Fibroblast of mammary gland (primary cell): ENCODE data around the gene SLC5A3.

ENCODE experiments used
- DNase-seq: peaks from one replicate; pipeline ENCODE4 v3.0.0-alpha.2; 2010; ENCODE audit warnings: low read depth
- H3K4me3 ChIP-seq: 2 replicates; pipeline ENCODE4 v1.5.1; 2011; ENCODE audit warnings: low read depth, mild to moderate bottlenecking, low read length, moderate library complexity; ENCODE audit not compliant: control insufficient read depth
- TF ChIP-seq, protein P1 (sequence below): conservative IDR thresholded peaks from 2 replicates; pipeline ENCODE4 v1.5.1; 2011; ENCODE audit warnings: low read depth, low read length, inconsistent platforms; ENCODE audit not compliant: control insufficient read depth, insufficient read depth

The SLC5A3 gene

DNA sequence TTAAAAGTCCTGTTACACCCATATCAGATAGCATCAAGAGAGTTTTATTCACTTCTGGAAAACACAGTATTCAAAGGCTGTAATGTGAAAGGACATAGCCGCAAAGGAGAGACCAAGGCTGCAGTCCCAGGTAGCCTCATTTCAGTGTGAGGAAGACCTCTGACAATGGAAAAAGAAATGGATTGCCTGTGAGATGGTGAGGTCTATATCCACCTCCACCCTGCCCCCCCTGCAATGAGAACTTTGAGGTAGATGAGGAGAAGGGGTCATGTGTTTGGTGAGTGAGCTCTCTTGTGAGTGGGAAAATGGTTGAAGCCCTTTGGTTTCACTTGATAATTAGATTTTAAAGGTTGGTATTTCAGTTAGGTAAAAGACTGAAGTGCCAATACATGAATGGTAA, 3.5 kb downstream of the SLC5A3 start:
- DNase-seq = no peak
- TF ChIP-seq, protein P1, sequence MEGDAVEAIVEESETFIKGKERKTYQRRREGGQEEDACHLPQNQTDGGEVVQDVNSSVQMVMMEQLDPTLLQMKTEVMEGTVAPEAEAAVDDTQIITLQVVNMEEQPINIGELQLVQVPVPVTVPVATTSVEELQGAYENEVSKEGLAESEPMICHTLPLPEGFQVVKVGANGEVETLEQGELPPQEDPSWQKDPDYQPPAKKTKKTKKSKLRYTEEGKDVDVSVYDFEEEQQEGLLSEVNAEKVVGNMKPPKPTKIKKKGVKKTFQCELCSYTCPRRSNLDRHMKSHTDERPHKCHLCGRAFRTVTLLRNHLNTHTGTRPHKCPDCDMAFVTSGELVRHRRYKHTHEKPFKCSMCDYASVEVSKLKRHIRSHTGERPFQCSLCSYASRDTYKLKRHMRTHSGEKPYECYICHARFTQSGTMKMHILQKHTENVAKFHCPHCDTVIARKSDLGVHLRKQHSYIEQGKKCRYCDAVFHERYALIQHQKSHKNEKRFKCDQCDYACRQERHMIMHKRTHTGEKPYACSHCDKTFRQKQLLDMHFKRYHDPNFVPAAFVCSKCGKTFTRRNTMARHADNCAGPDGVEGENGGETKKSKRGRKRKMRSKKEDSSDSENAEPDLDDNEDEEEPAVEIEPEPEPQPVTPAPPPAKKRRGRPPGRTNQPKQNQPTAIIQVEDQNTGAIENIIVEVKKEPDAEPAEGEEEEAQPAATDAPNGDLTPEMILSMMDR = no peak
- no peak overlapping the region for H3K4me3 ChIP-seq

DNA sequence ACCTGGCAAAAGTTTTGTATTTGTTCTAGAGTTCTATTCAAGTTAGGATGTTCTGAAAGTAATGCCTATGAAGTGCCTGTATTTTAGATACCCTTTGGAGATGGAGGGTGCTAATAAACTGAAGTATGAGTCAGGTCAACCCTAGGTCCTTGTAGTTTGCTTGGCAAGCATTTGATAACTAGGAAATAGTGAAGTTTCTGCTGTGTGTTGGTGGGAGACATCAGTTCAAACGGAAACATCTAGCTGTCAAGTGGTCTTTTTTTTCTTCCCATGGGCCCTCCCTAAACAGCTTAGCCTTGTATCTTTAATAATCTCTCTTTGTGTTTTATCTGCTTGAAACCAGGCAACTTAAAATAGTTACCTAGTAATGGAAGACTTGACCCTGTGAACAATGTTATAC, 4.5 kb downstream of the SLC5A3 start:
- TF ChIP-seq, protein P1 = no peak
- DNase-seq = no peak
- H3K4me3 ChIP-seq = no peak overlapping the region

- H3K4me3 ChIP-seq = no peak overlapping the region
- TF ChIP-seq, protein P1 = no peak
- no peak for DNase-seq
These were observed 5.5 kb downstream of the SLC5A3 start for GRCh38 chr21:34078915-34079314.

GRCh38 chr21:34080710-34081109, 7.3 kb downstream of the SLC5A3 start:
- TF ChIP-seq, protein P1 = no peak
- no peak for DNase-seq
- H3K4me3 ChIP-seq = no peak overlapping the region

DNA sequence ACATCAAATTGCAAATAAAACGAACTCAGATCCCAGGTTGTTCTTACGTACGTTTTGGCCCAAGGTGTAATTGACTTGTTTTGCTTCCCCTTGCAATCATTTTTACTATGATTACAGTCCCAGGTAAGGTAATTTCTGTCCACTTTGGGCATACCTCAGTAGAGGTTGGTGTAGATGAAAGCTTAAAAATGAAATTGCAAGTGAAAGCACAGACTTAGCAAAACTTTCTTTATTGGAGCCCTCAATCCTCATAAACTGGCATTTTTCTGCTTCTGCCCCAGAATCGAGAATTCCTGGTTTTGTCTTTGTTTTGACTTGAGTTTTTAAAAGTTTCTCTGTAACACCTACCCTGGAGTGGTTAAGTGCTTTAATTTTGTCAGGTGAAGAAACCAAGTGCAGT, 9.4 kb downstream of the SLC5A3 start:
- DNase-seq = no peak
- no peak overlapping the region for H3K4me3 ChIP-seq
- TF ChIP-seq, protein P1 = no peak

DNA sequence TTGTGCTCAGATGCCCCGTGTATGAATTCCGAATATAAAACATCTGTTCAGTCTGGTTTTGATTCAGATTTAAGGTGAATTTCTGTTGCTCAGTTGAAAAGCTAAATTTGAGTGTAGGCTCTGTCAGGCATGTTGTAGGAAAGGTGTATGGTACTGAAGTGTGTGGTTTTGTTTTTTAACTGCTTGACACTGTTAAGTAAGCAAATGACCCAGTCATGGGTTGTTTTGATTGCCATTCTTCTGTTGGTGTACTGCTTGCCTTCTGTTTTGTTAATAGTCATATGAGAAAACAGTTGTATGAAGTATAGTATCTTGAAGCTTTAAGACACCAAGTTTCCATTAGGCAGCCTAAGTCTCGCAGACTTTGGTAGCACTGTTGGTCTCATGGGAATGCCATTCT, 10.0 kb downstream of the SLC5A3 start:
- DNase-seq = no peak
- TF ChIP-seq, protein P1 = no peak
- H3K4me3 ChIP-seq = no peak overlapping the region

GRCh38 chr21:34085129-34085528, 11.8 kb downstream of the SLC5A3 start:
- TF ChIP-seq, protein P1 = no peak
- H3K4me3 ChIP-seq = no peak overlapping the region
- DNase-seq = no peak
